Left cardiac atrium (tissue), 2 donors: ENCODE results near the gene SELENOO. TPM values are rescaled to one million over a fixed set of nuclear protein-coding genes. Genes with fewer than 3 reads are reported as not detected.

Experiments
- total RNA-seq, 2 donors: library from RNA; stranded (reverse); fragmentation: NEBNext Ultra II Directional; extraction: Animal tissue kit (Norgen Biotek cat#: 25700); gene quantifications; one replicate each; pipeline ENCODE4 v1.2.1, GENCODE V29; 2021
- donor health status: DM: no; HTN: yes; CAD: no; lungs with severe emphysema.
- donor health status: DM: yes; HTN: yes; CAD: no.

SELENOO gene
- total RNA-seq, 2 donors from 2014 or later: 11.7 to 15.0 TPM

Other genes starting within 250 kb of the SELENOO start
- gene PIM3, start 240.2 kb upstream of the SELENOO start, total RNA-seq: 10 to 100 TPM; 44.1 to 66.8 TPM
- not detected for gene IL17REL, start 188.2 kb upstream of the SELENOO start, total RNA-seq
- gene TTLL8, start 142.7 kb upstream of the SELENOO start, total RNA-seq: not detected
- under 1 TPM; 0.29 to 0.41 TPM for gene MLC1, start 115.6 kb upstream of the SELENOO start, total RNA-seq
- gene MOV10L1, start 111.0 kb upstream of the SELENOO start, total RNA-seq: 1 to 10 TPM in 1 of 2 donors, under 1 TPM in 1; 0.71 to 1.2 TPM
- 1 to 10 TPM in 1 of 2 donors, under 1 TPM in 1; 0.89 to 1.1 TPM for gene PANX2, start 30.3 kb upstream of the SELENOO start, total RNA-seq
- gene TRABD, start 15.1 kb upstream of the SELENOO start, total RNA-seq: 10 to 100 TPM; 19.6 to 26.1 TPM
- gene TUBGCP6, start 44.0 kb downstream of the SELENOO start, total RNA-seq: 10 to 100 TPM; 20.4 to 22.0 TPM
- gene HDAC10, start 50.3 kb downstream of the SELENOO start, total RNA-seq: 10 to 100 TPM; 11.2 to 14.2 TPM
- 10 to 100 TPM; 13.2 to 14.7 TPM for gene MAPK12, start 60.7 kb downstream of the SELENOO start, total RNA-seq
- gene MAPK11, start 69.4 kb downstream of the SELENOO start, total RNA-seq: 10 to 100 TPM; 13.3 to 15.4 TPM
- gene PLXNB2, start 106.6 kb downstream of the SELENOO start, total RNA-seq: 10 to 100 TPM; 76.2 to 91.5 TPM
- 1 to 10 TPM; 2.4 TPM for gene DENND6B, start 126.0 kb downstream of the SELENOO start, total RNA-seq
- 10 to 100 TPM; 40.6 to 46.2 TPM for gene PPP6R2, start 142.3 kb downstream of the SELENOO start, total RNA-seq